HCT116 (cell line): ENCODE data around the gene PGS1. TPM values are rescaled to one million over a fixed set of nuclear protein-coding genes. Genes with fewer than 3 reads are reported as not detected.

ENCODE experiments used
- ATAC-seq: fragments of 200-7000 bp; cut with Tn5 transposase; 2 replicates; pipeline ENCODE4 v1.9.1; 2020; ENCODE audit warnings: mild to moderate bottlenecking, moderate library complexity
- BruUV-seq: library from RNA; stranded (reverse); fragments of 400-500 nt; replicated peaks from 2 replicates; lab custom pipeline; 2021; lab: Mats Ljungman, UMichigan
- CTCF ChIA-PET: fragments of 300-600 bp; sonication (Branson Sonifier 250); formaldehyde crosslinking; loops from one replicate; lab custom pipeline; 2021; ENCODE audit warnings: antibody characterized with exemption; lab: Charles Lee
- POLR2A ChIA-PET: fragments of 300-600, 350-600 bp; sonication (Branson Sonifier 250); formaldehyde crosslinking; loops from one replicate; lab custom pipeline; 2021; ENCODE audit warnings: antibody characterized with exemption; lab: Charles Lee
- RAD21 ChIA-PET, 2 experiments: fragments of 300-600 bp; sonication (Branson Sonifier 250); formaldehyde crosslinking; loops; one replicate each; lab custom pipeline; 2023; ENCODE audit warnings: low total read pairs in 2 of 2; ENCODE audit not compliant: uncharacterized antibody in 2 of 2, unreplicated experiment in 2 of 2, low non-redundant PET in 1 of 2; lab: Charles Lee
- DNase-seq: peaks from one replicate; pipeline ENCODE4 v3.0.0-alpha.2; 2010; ENCODE audit warnings: low read depth, low spot score
- H2AFZ ChIP-seq: fragments of 200-600 bp; shearing (Covaris generic), sonication (generic); 2 replicates; pipeline ENCODE4 v1.6.1; 2017; ENCODE audit warnings: low read depth, mixed run types, mixed read lengths, antibody characterized with exemption, low read length; ENCODE audit not compliant: poor library complexity, severe bottlenecking
- H3K27ac ChIP-seq: 2 replicates; pipeline ENCODE4 v1.5.1; 2012; ENCODE audit warnings: low read depth, low read length
- H3K27me3 ChIP-seq: fragments of 200-600 bp; sonication (generic); 2 replicates; pipeline ENCODE4 v1.6.1; 2016; ENCODE audit warnings: mixed run types, low read length, mixed read lengths; ENCODE audit not compliant: insufficient read depth
- H3K36me3 ChIP-seq, 2 experiments: fragments of 200-500 bp in 1 of 2; fragments of 200-600 bp in 1 of 2; sonication (Bioruptor generic) in 1 of 2; sonication (generic) in 1 of 2; 2 replicates each; pipeline versions ENCODE4 v1.5.1 to v1.6.1; 2014 to 2016; ENCODE audit warnings: low read length in 2 of 2, inconsistent platforms in 1 of 2, mixed read lengths in 1 of 2, mixed run types in 1 of 2; ENCODE audit not compliant: insufficient read depth in 2 of 2, control insufficient read depth in 1 of 2
- H3K4me1 ChIP-seq, 2 experiments: fragments of 200-600 bp in 1 of 2; sonication (generic) in 1 of 2; 2 replicates each; pipeline versions ENCODE4 v1.5.1 to v1.6.1; 2012 to 2017; ENCODE audit warnings: low read length in 2 of 2, inconsistent platforms in 1 of 2, mild to moderate bottlenecking in 1 of 2, mixed read lengths in 1 of 2, mixed run types in 1 of 2, moderate library complexity in 1 of 2; ENCODE audit not compliant: insufficient read depth in 2 of 2, control insufficient read depth in 1 of 2
- H3K4me2 ChIP-seq: fragments of 200-600 bp; sonication (generic); 2 replicates; pipeline ENCODE4 v1.6.1; 2017; ENCODE audit warnings: mixed run types, low read length, mixed read lengths
- H3K4me3 ChIP-seq, 2 experiments: fragments of 200-600 bp in 1 of 2; sonication (generic) in 1 of 2; replicated peaks in 1 of 2; 2 replicates each; pipeline ENCODE4 v1.5.1; 2011 to 2016; ENCODE audit warnings: low read length in 2 of 2, control low read depth in 1 of 2, low read depth in 1 of 2, mild to moderate bottlenecking in 1 of 2, mixed read lengths in 1 of 2, mixed run types in 1 of 2
- H3K79me2 ChIP-seq: fragments of 200-600 bp; sonication (generic); 2 replicates; pipeline ENCODE4 v1.6.1; 2017; ENCODE audit warnings: mild to moderate bottlenecking, mixed run types, low read length, moderate library complexity, mixed read lengths; ENCODE audit not compliant: insufficient read depth
- H3K9ac ChIP-seq: fragments of 200-600 bp; sonication (generic); 2 replicates; pipeline ENCODE4 v1.6.1; 2016; ENCODE audit warnings: low read length, mixed read lengths
- H3K9me2 ChIP-seq: fragments of 200-600 bp; sonication (generic), shearing (Covaris generic); 2 replicates; pipeline ENCODE4 v1.6.1; 2017; ENCODE audit warnings: mixed run types, mild to moderate bottlenecking, moderate library complexity; ENCODE audit not compliant: insufficient read depth
- H3K9me3 ChIP-seq, 2 experiments: fragments of 200-500 bp in 1 of 2; fragments of 200-600 bp in 1 of 2; sonication (Bioruptor generic) in 1 of 2; sonication (generic) in 1 of 2; 2 replicates each; pipeline ENCODE4 v1.6.1; 2014 to 2017; ENCODE audit warnings: low read length in 2 of 2, mixed read lengths in 2 of 2, inconsistent platforms in 1 of 2, low read depth in 1 of 2, mild to moderate bottlenecking in 1 of 2, mixed run types in 1 of 2, moderate library complexity in 1 of 2; ENCODE audit not compliant: control insufficient read depth in 1 of 2, insufficient read depth in 1 of 2
- H4K20me1 ChIP-seq: fragments of 200-600 bp; sonication (generic), shearing (Covaris generic); 2 replicates; pipeline ENCODE4 v1.6.1; 2017; ENCODE audit warnings: mixed run types, mild to moderate bottlenecking, moderate library complexity; ENCODE audit not compliant: insufficient read depth
- CBX3 ChIP-seq: IDR thresholded peaks from 2 replicates; pipeline ENCODE4 v1.6.1; 2012; ENCODE audit warnings: low read depth
- EZH2 ChIP-seq: fragments of 200-600 bp; sonication (generic); IDR thresholded peaks from 2 replicates; pipeline ENCODE4 v1.6.1; 2017; ENCODE audit warnings: antibody characterized with exemption, mixed run types
- EZH2phosphoT487 ChIP-seq: fragments of 200-600 bp; IDR thresholded peaks from 2 replicates; pipeline ENCODE4 v1.6.1; 2018; ENCODE audit warnings: antibody characterized with exemption, borderline replicate concordance
- FOSL1 ChIP-seq: IDR thresholded peaks from 2 replicates; pipeline ENCODE4 v1.6.1; 2012; ENCODE audit warnings: low read depth
- POLR2A ChIP-seq: IDR thresholded peaks from 2 replicates; pipeline ENCODE4 v1.7.0; 2011; ENCODE audit warnings: borderline replicate concordance; ENCODE audit not compliant: insufficient read depth, insufficient read length; ENCODE audit errors: extremely low read depth
- POLR2AphosphoS5 ChIP-seq: IDR thresholded peaks from 2 replicates; pipeline ENCODE4 v1.6.1; 2011; ENCODE audit warnings: mild to moderate bottlenecking, low read depth, low read length, moderate library complexity
- RAD21 ChIP-seq: IDR thresholded peaks from 2 replicates; pipeline ENCODE4 v1.6.1; 2012; ENCODE audit warnings: low read depth, mild to moderate bottlenecking
- REST ChIP-seq: IDR thresholded peaks from 2 replicates; pipeline ENCODE4 v1.6.1; 2012; ENCODE audit warnings: low read depth
- SP1 ChIP-seq: IDR thresholded peaks from 2 replicates; pipeline ENCODE4 v1.6.1; 2012; ENCODE audit warnings: low read depth
- SRF ChIP-seq: IDR thresholded peaks from 2 replicates; pipeline ENCODE4 v1.6.1; 2012; ENCODE audit warnings: low read depth
- TCF7L2 ChIP-seq: IDR thresholded peaks from 2 replicates; pipeline ENCODE4 v1.7.0; 2011; ENCODE audit warnings: borderline replicate concordance, inconsistent platforms; ENCODE audit not compliant: insufficient read depth, insufficient read length; ENCODE audit errors: extremely low read depth
- YY1 ChIP-seq: IDR thresholded peaks from 2 replicates; pipeline ENCODE4 v1.6.1; 2011; ENCODE audit warnings: low read length, low read depth, moderate library complexity, mild to moderate bottlenecking; ENCODE audit not compliant: insufficient replicate concordance; ENCODE audit errors: extremely low read depth
- ZNF274 ChIP-seq: fragments of 200-500 bp; sonication (Bioruptor generic); IDR thresholded peaks from 2 replicates; pipeline ENCODE4 v1.6.1; 2014; ENCODE audit warnings: mild to moderate bottlenecking, low read depth, low read length, inconsistent platforms
- intact Hi-C: fragments of 100-400 bp; cut with micrococcal nuclease; formaldehyde crosslinking; loops from 2 replicates; pipeline ENCODE4 v1.10.0; 2022
- total RNA-seq: library from RNA; stranded (reverse); gene quantifications from one replicate; pipeline ENCODE4 v1.2.1, GENCODE V29; 2021; ENCODE audit not compliant: unreplicated experiment
- TF ChIP-seq, protein P1 (sequence below), 3 experiments: fragments of 200-600 bp in 1 of 3; sonication (generic) in 1 of 3; IDR thresholded peaks in 2 of 3; conservative IDR thresholded peaks in 1 of 3; 2 replicates each; pipeline ENCODE4 v1.5.1; 2012 to 2017; ENCODE audit warnings: low read depth in 2 of 3, low read length in 2 of 3, antibody characterized with exemption in 1 of 3, borderline replicate concordance in 1 of 3, control low read depth in 1 of 3, mild to moderate bottlenecking in 1 of 3, mixed read lengths in 1 of 3, mixed run types in 1 of 3, moderate library complexity in 1 of 3; ENCODE audit not compliant: insufficient read depth in 1 of 3

Gene PGS1
- total RNA-seq, 1 experiment from 2014 or later: 44.4 TPM

DNA sequence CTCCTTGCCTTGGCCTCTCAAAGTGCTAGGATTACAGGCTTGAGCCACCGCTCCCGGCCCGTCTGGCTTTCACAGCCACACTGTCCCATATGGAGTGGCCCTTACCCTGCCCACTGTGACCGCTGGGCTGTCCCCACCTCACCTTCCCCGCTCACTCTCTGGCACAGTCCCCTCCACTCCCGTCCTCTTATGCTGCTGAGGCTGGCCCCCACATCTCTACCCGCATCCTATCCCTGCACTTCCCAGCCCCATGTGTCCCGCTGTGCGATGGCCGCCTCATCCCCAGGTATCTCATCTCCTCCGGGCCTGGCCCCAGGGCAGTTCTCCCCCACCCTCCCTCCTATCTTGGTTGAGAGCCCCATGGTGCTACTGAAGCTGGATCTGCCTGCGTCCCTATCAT lies 93.2 kb downstream of the PGS1 start:
- Histone ChIP-seq H4K20me1 (no peaks in the 10 kb centered on the region), H3K36me3 (no peaks in the 10 kb centered on the region), H3K79me2 (no peaks in the 10 kb centered on the region), H3K27me3 (no peaks in the 10 kb centered on the region), H3K9ac (no peak overlapping the region), H3K9me3 (no peaks in the 10 kb centered on the region), H2AFZ (no peak overlapping the region), H3K4me2 (no peak overlapping the region), H3K9me2 (no peaks in the 10 kb centered on the region), H3K27ac (no peak overlapping the region), H3K4me3 (no peak overlapping the region), H3K4me1 (no peaks in the 10 kb centered on the region)
- CTCF ChIA-PET: no interaction called here
- POLR2A ChIA-PET: no interaction called here
- TF ChIP-seq, protein P1, sequence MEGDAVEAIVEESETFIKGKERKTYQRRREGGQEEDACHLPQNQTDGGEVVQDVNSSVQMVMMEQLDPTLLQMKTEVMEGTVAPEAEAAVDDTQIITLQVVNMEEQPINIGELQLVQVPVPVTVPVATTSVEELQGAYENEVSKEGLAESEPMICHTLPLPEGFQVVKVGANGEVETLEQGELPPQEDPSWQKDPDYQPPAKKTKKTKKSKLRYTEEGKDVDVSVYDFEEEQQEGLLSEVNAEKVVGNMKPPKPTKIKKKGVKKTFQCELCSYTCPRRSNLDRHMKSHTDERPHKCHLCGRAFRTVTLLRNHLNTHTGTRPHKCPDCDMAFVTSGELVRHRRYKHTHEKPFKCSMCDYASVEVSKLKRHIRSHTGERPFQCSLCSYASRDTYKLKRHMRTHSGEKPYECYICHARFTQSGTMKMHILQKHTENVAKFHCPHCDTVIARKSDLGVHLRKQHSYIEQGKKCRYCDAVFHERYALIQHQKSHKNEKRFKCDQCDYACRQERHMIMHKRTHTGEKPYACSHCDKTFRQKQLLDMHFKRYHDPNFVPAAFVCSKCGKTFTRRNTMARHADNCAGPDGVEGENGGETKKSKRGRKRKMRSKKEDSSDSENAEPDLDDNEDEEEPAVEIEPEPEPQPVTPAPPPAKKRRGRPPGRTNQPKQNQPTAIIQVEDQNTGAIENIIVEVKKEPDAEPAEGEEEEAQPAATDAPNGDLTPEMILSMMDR (IDR thresholded peaks at IDR 0.05 in 2 of 3, conservative IDR thresholded peaks at IDR 0.05 in 1 of 3; ENCODE audit: borderline replicate concordance in 1 of 3, insufficient read depth in 1 of 3, low read depth in 2 of 3, low read length in 2 of 3): no peak
- TF ChIP-seq POLR2AphosphoS5 (no peak), ZNF274 (no peak), REST (no peak), RAD21 (no peak), SP1 (no peak), FOSL1 (no peak), YY1 (no peak), EZH2 (no peak), EZH2phosphoT487 (no peak), TCF7L2 (no peak), SRF (no peak), POLR2A (no peak), CBX3 (no peak)
- peak; percentile 41; the same call in 1 of the 2 replicates for ATAC-seq
- RAD21 ChIA-PET: no interaction called here
- BruUV-seq: no TSS peak
- intact Hi-C loops: no loop called here
- no peak for DNase-seq
